Measurements from ENCODE around the gene SNRPB.
A peak's percentile ranks its signal among the peaks of the same experiment; 100 is the strongest.

GRCh38 chr20:2508631-2509467 is 38.3 kb upstream of the SNRPB start, which contains the start of gene ZNF343:
- peak; percentile 39; the same call in 1 of the 2 replicates for TF ChIP-seq MAX (CRISPR knock-in tag; IDR thresholded peaks at IDR 0.05)
- no peak for TF ChIP-seq CTCF (IDR thresholded peaks at IDR 0.05)
- TF ChIP-seq ATF6 (CRISPR knock-in tag; IDR thresholded peaks at IDR 0.05): no peak
- no peak for TF ChIP-seq JAZF1 (CRISPR knock-in tag; IDR thresholded peaks at IDR 0.05)
- TF ChIP-seq ERG (CRISPR knock-in tag; IDR thresholded peaks at IDR 0.05): no peak
